Ovary (tissue), 9 donors: Measurements from ENCODE around the gene PAIP1. TPM values are rescaled to one million over a fixed set of nuclear protein-coding genes. Genes with fewer than 3 reads are reported as not detected.

Experiments
- DNase-seq, 5 donors: peaks; one replicate each; pipeline ENCODE4 v3.0.0-alpha.2; 2019 to 2020
- H3K27ac ChIP-seq, 2 donors: fragments of 200-600 bp; one replicate each; pipeline versions ENCODE4 v1.5.1 to v1.8.0; 2019 to 2022
- H3K27me3 ChIP-seq: fragments of 200-600 bp; one replicate; pipeline ENCODE4 v1.8.0; 2022
- H3K36me3 ChIP-seq: fragments of 200-600 bp; sonication (generic); one replicate; pipeline ENCODE4 v1.5.1; 2019
- H3K4me1 ChIP-seq: one replicate; pipeline ENCODE4 v1.8.1; 2013; ENCODE audit warnings: mild to moderate bottlenecking, moderate library complexity; ENCODE audit not compliant: insufficient read depth
- H3K4me3 ChIP-seq: fragments of 200-600 bp; sonication (generic); one replicate; pipeline ENCODE4 v1.5.1; 2017
- H3K9me3 ChIP-seq, 2 donors: fragments of 200-600 bp in 1 of 2; sonication (generic) in 1 of 2; one replicate each; pipeline versions ENCODE4 v1.5.1 to v1.8.1; 2013 to 2019; ENCODE audit warnings: mild to moderate bottlenecking in 1 of 2, moderate library complexity in 1 of 2
- EP300 ChIP-seq: sonication (generic); formaldehyde crosslinking; IDR thresholded peaks from one replicate; pipeline ENCODE4 v1.6.1; 2017; ENCODE audit warnings: antibody characterized with exemption
- POLR2A ChIP-seq: fragments of 450-650 bp; IDR thresholded peaks from one replicate; pipeline ENCODE4 v1.6.1; 2017; ENCODE audit warnings: antibody characterized with exemption, mild to moderate bottlenecking, moderate library complexity
- WGBS, 3 donors: extraction: QIAGEN DNeasy Blood & Tissue Kit in 1 of 3; methylation state at CpG; one replicate each; pipeline versions ENCODE4 v1.1.5 to v1.1.7; 2013 to 2017; 5-methylcytosine and 5-hydroxymethylcytosine counted together
- intact Hi-C, 4 donors: fragments of 100-400 bp; cut with DNase I; formaldehyde crosslinking; loops; one replicate each; pipeline versions ENCODE4 v1.11.0 to v1.15.1; 2022 to 2023
- polyA plus RNA-seq, 2 donors: library from polyadenylated mRNA; stranded (reverse); fragments of 200-250 nt in 1 of 2; fragments of 350-450 nt in 1 of 2; fragmentation: Illumina TruSeq in 1 of 2; extraction: RNeasy Lipid Tissue Mini Kit (QIAGEN cat#74804) in 1 of 2; gene quantifications; one replicate each; pipeline ENCODE4 v1.2.3, GENCODE V29; 2013 to 2014
- total RNA-seq, 7 donors: library from RNA; depleted of rRNA in 2 of 7; stranded (reverse); fragments of >200 nt in 2 of 7; fragmentation: NEBNext Ultra II Directional in 3 of 7; extraction: Animal tissue kit (Norgen Biotek cat#: 25700) in 3 of 7; gene quantifications; one replicate each; pipeline versions ENCODE4 v1.1.0 to v1.2.4, GENCODE V29; 2016 to 2023
- TF ChIP-seq, protein P1 (sequence below), 3 donors: fragments of 450-650 bp in 2 of 3; fragments of 200-600 bp in 1 of 3; IDR thresholded peaks; one replicate each; pipeline versions ENCODE4 v1.5.1 to v1.8.0; 2016 to 2022; ENCODE audit warnings: antibody characterized with exemption in 3 of 3, mild to moderate bottlenecking in 1 of 3
- donor health status: DM: no; HTN: no; CAD: no; lungs with moderate emphysema.
- donor health status: DM: no; HTN: no; CAD: no.
- donor health status: Bipolar disorder and iron deficiency.
- donor health status: DM: yes; HTN: yes; CAD: no.
- donor health status: DM: no; HTN: no; CAD: no.
- donor health status: DM: yes; HTN: yes; CAD: no.

Gene PAIP1
- total and polyA plus RNA-seq, 9 donors: 45.3 to 75.8 (median 61.6) TPM

GRCh38 chr5:43569236-43569746 lies 12.4 kb upstream of the PAIP1 start:
- 85 to 92% (median 87%) methylated on average over 4 of the region's 4 CpGs for WGBS, 3 donors
- intact Hi-C loops: no loop called here
- no peak for DNase-seq

GRCh38 chr5:43567967-43568366 lies 11.1 kb upstream of the PAIP1 start:
- no peak for DNase-seq
- H3K4me1 ChIP-seq: peaks cover 3% of the 10 kb centered on the region
- H3K36me3 ChIP-seq: no peaks in the 10 kb centered on the region
- intact Hi-C loops: no loop called here
- no peak overlapping the region for H3K4me3 ChIP-seq
- TF ChIP-seq EP300 (no peak), POLR2A (no peak)
- H3K27me3 ChIP-seq: no peaks in the 10 kb centered on the region
- no peak overlapping the region for H3K27ac ChIP-seq
- H3K9me3 ChIP-seq: no peaks in the 10 kb centered on the region
- WGBS, 3 donors: 77 to 83% (median 78%) methylated on average over 3 of the region's 3 CpGs

More at GRCh38 chr5:43569236-43569746, 12.4 kb upstream of the PAIP1 start:
- Histone ChIP-seq H3K9me3 (no peaks in the 10 kb centered on the region), H3K4me3 (no peak overlapping the region), H3K4me1 (peaks cover 3% of the 10 kb centered on the region), H3K27me3 (no peaks in the 10 kb centered on the region), H3K36me3 (no peaks in the 10 kb centered on the region), H3K27ac (no peak overlapping the region)
- TF ChIP-seq, protein P1, sequence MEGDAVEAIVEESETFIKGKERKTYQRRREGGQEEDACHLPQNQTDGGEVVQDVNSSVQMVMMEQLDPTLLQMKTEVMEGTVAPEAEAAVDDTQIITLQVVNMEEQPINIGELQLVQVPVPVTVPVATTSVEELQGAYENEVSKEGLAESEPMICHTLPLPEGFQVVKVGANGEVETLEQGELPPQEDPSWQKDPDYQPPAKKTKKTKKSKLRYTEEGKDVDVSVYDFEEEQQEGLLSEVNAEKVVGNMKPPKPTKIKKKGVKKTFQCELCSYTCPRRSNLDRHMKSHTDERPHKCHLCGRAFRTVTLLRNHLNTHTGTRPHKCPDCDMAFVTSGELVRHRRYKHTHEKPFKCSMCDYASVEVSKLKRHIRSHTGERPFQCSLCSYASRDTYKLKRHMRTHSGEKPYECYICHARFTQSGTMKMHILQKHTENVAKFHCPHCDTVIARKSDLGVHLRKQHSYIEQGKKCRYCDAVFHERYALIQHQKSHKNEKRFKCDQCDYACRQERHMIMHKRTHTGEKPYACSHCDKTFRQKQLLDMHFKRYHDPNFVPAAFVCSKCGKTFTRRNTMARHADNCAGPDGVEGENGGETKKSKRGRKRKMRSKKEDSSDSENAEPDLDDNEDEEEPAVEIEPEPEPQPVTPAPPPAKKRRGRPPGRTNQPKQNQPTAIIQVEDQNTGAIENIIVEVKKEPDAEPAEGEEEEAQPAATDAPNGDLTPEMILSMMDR (IDR thresholded peaks at IDR 0.05): no peak
- TF ChIP-seq EP300 (no peak), POLR2A (no peak)

GRCh38 chr5:43565043-43565442 lies 8.2 kb upstream of the PAIP1 start:
- H3K36me3 ChIP-seq: no peaks in the 10 kb centered on the region
- no peaks in the 10 kb centered on the region for H3K27me3 ChIP-seq
- H3K4me3 ChIP-seq: no peak overlapping the region
- 69 to 76% (median 72%) methylated on average over 5 of the region's 5 CpGs for WGBS, 3 donors
- intact Hi-C loops: no loop called here
- no peak overlapping the region for H3K27ac ChIP-seq
- no peak for DNase-seq
- no peaks in the 10 kb centered on the region for H3K4me1 ChIP-seq
- TF ChIP-seq POLR2A: no peak
- TF ChIP-seq EP300: no peak
- TF ChIP-seq, protein P1 (IDR thresholded peaks at IDR 0.05): no peak
- H3K9me3 ChIP-seq: no peaks in the 10 kb centered on the region

- no peaks in the 10 kb centered on the region for H3K27me3 ChIP-seq
- no peak for DNase-seq
- no peak overlapping the region for H3K27ac ChIP-seq
- no peaks in the 10 kb centered on the region for H3K4me1 ChIP-seq
- H3K36me3 ChIP-seq: no peaks in the 10 kb centered on the region
- no peaks in the 10 kb centered on the region for H3K9me3 ChIP-seq
- 50 to 59% (median 51%) methylated on average over 5 of the region's 5 CpGs for WGBS, 3 donors
- no peak overlapping the region for H3K4me3 ChIP-seq
- intact Hi-C loops: no loop called here
- TF ChIP-seq EP300 (no peak), POLR2A (no peak)
- TF ChIP-seq, protein P1 (IDR thresholded peaks at IDR 0.05): no peak
These were observed 7.5 kb upstream of the PAIP1 start for GRCh38 chr5:43564289-43564850.

- intact Hi-C loops: no loop called here
- H3K36me3 ChIP-seq: no peaks in the 10 kb centered on the region
- WGBS, 3 donors: 31 to 37% (median 32%) methylated on average over 3 of the region's 3 CpGs
- H3K4me1 ChIP-seq: no peaks in the 10 kb centered on the region
- H3K27me3 ChIP-seq: no peaks in the 10 kb centered on the region
- TF ChIP-seq EP300 (no peak), POLR2A (no peak)
- TF ChIP-seq, protein P1 (IDR thresholded peaks at IDR 0.05): no peak
- no peak overlapping the region for H3K27ac ChIP-seq
- DNase-seq: no peak
- no peaks in the 10 kb centered on the region for H3K9me3 ChIP-seq
- no peak overlapping the region for H3K4me3 ChIP-seq
These were observed 6.4 kb upstream of the PAIP1 start for GRCh38 chr5:43563321-43563720.
